ENCODE data around the gene PAK4.

PAK4 gene

GRCh38 chr19:39165857-39166256 is 40.3 kb downstream of the PAK4 start:
- DNase-seq (ENCODE audit: low read depth) = no peak

GRCh38 chr19:39166571-39167391 is 41.2 kb downstream of the PAK4 start:
- no peak for DNase-seq (ENCODE audit: low read depth)

- no peak for DNase-seq (ENCODE audit: low read depth)
These were observed 42.1 kb downstream of the PAK4 start for GRCh38 chr19:39167461-39168257.

- DNase-seq (ENCODE audit: low read depth) = no peak
These were observed 42.9 kb downstream of the PAK4 start for GRCh38 chr19:39168258-39169142.

- no peak for DNase-seq (ENCODE audit: low read depth)
These were observed 43.7 kb downstream of the PAK4 start for GRCh38 chr19:39169143-39169810.

- DNase-seq (ENCODE audit: low read depth) = no peak
These were observed 45.0 kb downstream of the PAK4 start for GRCh38 chr19:39170386-39171231.

GRCh38 chr19:39171479-39172465 is 46.2 kb downstream of the PAK4 start:
- no peak for DNase-seq (ENCODE audit: low read depth)

GRCh38 chr19:39172700-39173501 is 47.3 kb downstream of the PAK4 start:
- DNase-seq (ENCODE audit: low read depth) = no peak

- DNase-seq (ENCODE audit: low read depth) = no peak
These were observed 48.0 kb downstream of the PAK4 start for GRCh38 chr19:39173502-39173991.

- no peak for DNase-seq (ENCODE audit: low read depth)
These were observed 48.6 kb downstream of the PAK4 start for GRCh38 chr19:39174142-39174541.

- DNase-seq (ENCODE audit: low read depth) = no peak
These were observed 49.3 kb downstream of the PAK4 start for GRCh38 chr19:39174558-39175544.

GRCh38 chr19:39175564-39175963 is 50.0 kb downstream of the PAK4 start:
- peak; percentile 59 for DNase-seq (ENCODE audit: low read depth)

GRCh38 chr19:39177110-39177699 is 51.6 kb downstream of the PAK4 start:
- DNase-seq (ENCODE audit: low read depth) = no peak

GRCh38 chr19:39177736-39178135 is 52.1 kb downstream of the PAK4 start:
- DNase-seq (ENCODE audit: low read depth) = no peak

- DNase-seq (ENCODE audit: low read depth) = no peak
These were observed 52.9 kb downstream of the PAK4 start for GRCh38 chr19:39178296-39179006.

- no peak for DNase-seq (ENCODE audit: low read depth)
These were observed 54.2 kb downstream of the PAK4 start for GRCh38 chr19:39179754-39180153.

Data from amniotic epithelial cell (primary cell).